HG03457 (cell line): ENCODE measurements around the gene CHKA.
A peak's percentile ranks its signal among the peaks of the same experiment; 100 is the strongest.

Source experiments
- ATAC-seq: cut with Tn5 transposase; IDR thresholded peaks from one replicate; pipeline ENCODE4 v1.9.1; 2021; ENCODE audit warnings: moderate number of reproducible peaks; ENCODE audit not compliant: unreplicated experiment

Gene CHKA

GRCh38 chr11:68143310-68143689 lies 22.1 kb upstream of the CHKA start:
- no peak for ATAC-seq

GRCh38 chr11:68142441-68143309 lies 21.5 kb upstream of the CHKA start:
- ATAC-seq, result no peak

- ATAC-seq, result no peak
Observed at GRCh38 chr11:68142028-68142412, 20.8 kb upstream of the CHKA start.

DNA sequence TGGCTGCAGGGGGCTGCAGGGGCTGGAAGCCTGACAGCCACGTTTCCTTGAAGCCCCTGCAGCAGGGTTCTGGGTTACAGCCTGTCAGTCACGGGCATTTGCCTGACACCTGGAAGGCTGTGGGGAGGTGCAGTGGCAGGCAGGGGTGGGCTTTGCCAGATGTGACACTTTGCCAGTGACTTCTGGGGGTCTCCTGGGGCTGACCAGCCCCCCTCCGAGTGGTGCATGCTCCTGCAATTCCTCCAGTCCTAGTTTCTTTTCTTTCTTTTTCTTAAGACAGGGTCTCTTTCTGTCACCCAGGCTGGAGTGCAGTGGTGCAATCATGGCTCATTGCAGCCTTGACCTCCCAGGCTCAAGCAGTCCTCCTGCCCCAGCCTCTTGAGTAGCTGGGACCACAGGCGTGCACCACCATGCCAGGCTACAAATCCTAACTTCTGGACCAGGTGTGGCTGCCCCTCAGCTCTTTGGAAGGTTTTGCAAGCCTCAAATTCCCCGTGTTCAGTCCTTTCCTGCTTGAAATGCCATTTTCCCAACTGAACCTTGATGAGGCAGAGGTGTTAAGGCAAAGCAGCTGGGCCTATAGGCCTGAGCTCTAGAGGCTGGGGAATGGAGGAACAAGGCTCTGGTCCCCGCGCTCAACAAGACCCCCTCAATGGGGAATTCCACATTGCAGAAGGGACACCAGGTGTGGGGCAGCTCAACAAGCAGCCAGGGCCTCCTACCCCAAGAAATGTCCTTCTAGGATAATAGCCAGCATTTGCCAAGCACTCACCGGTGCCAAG lies 20.2 kb upstream of the CHKA start:
- ATAC-seq, result no peak

GRCh38 chr11:68140496-68141245 lies 19.5 kb upstream of the CHKA start:
- ATAC-seq, result no peak

- ATAC-seq, result no peak
Observed at GRCh38 chr11:68138237-68138636, 17.0 kb upstream of the CHKA start.

- ATAC-seq, result no peak
Observed at GRCh38 chr11:68137833-68138232, 16.6 kb upstream of the CHKA start.

DNA sequence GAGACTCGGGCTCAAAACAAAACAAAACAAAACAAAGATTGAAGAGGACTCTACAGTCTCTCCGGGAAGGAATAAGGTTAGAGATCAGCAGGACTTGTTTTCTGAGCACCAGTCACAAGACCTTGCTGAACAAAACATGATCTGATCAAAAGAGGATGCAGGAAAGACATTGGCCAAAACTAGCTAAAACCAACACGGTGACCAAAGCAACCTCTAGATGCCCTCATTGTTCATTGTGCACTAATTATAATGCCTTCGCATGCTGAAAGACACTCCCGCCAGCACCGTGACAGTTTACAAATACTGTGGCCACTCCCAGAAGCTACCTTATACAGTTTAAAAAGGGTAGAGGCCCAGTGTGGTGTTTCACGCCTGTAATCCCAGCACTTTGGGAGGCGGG lies 15.7 kb upstream of the CHKA start:
- ATAC-seq, result no peak

GRCh38 chr11:68135161-68135560 lies 14.0 kb upstream of the CHKA start:
- no peak for ATAC-seq

DNA sequence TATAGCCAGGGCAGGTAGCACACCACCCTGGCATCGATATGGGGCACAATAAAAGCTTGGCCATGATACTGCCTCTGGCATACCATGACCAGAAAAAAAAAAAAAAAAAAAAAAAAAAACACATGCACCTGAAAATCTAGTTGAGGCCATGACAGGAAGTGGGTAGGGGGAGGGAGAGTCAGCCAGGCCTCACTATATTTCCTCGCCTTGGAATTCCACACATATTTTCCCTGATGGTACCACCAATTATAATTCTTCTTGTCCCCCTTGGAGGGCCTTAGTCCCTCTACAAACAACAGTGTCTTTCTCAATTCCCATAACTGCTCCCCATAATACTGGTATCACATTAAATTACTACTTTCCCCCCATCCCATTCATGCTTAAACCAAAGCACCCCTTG lies 12.6 kb upstream of the CHKA start:
- no peak for ATAC-seq

- ATAC-seq, result no peak
Observed at GRCh38 chr11:68130121-68130520, 8.9 kb upstream of the CHKA start.

- no peak for ATAC-seq
Observed at GRCh38 chr11:68128682-68129327, 7.6 kb upstream of the CHKA start.

DNA sequence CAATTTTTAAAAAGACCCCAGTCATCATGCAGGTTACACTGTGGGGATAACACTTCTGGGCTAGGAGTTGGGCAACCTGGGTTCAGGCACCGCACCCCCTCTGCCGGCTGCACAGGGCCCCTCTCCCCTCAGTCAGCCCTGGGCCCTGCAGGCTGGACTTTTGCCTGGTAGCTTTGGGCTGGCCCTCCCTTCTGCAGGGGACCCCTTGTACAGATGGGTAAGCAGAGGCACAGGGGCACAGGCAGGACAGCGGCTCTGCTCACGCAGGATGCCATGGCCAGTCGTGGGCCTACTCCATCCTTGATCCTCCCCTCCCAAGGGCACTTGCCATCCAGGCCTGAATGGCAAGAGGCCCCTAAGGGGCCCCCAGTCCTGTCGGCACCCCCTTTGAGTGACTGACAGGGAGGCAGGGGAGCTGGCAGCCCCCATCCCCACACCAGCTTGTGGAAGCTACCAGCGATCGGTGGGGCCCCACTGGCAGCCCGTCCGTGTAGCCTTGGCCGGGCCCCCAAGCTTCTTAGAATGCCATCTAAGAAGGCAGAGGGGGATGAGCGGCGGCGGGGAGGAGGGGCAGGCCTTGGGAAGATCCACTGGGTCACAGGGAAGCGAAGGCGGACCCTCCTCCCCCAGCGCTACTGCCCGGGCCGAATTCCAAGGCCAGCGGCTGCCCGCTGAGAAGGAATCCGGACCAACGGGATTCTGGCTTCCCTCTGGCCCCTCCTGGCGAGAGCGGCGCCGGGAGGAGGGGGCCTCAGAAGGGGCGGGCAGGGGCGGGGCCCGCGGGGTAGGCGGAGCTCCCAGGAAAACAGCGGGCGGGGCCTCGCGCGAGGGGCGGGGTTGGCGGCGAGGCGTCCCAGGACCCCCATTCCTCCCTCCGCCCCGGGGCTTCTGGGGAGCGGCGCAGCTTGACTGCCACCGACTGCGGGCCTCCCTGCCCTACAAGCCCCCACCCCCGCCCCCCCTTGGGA lies 6.8 kb upstream of the CHKA start:
- ATAC-seq, result no peak

GRCh38 chr11:68125164-68125563 lies 4.0 kb upstream of the CHKA start:
- no peak for ATAC-seq

GRCh38 chr11:68122936-68123539 lies 1.9 kb upstream of the CHKA start:
- ATAC-seq, result no peak

GRCh38 chr11:68120273-68121066 lies 718 bp downstream of the CHKA start:
- peak; percentile 14 for ATAC-seq

DNA sequence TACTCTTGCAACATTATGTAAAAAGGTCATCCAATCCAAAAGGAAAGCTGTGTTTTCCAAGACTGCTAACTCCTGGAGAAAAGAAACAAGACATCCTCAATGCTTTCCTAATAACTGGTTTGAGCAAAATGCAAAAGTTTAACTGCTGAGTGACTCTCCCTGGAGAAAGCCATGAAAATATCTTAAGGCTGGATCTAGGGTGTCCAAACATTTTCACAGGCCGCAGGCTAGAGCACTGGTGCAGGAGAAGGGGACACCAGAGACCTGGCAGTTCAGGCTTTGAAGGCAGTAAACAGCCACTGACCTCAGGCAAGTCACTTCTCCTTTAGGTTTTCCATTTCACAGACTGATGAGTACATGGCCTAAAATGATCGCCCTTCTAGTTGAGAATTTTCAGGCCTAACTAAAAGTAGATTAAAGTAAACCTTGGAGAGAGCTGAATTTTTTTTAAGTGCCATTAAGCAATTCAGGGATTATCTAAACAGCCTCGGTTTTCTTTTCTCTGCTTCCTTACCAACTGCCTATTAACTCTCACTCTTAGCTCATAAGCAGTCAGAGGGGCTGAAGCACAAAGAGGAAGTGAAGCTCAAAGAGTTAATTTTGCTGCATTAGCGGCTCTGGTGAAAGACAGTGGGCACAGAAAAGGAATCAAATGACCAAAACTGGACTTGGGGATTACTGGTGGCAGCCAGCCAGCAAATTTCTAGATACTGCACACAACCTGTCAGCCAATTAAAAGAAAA lies 2.3 kb downstream of the CHKA start:
- no peak for ATAC-seq

DNA sequence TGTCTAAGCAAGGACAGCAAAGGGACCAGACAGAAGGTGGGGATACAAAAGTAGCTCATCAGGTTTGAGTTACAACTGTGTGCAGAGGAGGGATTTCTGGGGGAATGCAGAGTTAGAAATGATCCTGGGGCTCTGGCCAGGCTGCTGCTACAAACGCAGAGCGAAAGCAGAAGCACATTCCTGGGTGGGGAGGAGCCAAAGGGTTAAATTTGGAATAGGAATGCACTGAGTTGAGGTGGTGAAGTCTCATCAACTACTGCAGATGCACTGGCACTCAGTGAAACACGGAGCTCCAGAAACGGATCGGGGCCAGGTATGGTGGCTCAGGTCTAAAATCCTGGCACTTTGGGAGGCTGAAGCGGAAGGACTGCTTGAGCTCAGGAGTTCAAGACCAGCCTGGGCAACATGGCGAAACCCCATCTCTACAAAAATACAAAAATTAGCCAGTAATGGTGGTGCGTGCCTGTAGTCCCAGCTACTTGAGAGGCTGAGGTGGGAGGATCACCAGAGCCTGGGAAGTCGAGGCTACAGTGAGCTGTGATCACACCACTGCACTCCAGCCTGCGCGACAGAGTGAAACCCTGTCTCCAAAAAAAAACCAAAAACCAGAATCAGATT lies 3.2 kb downstream of the CHKA start:
- no peak for ATAC-seq
